HFFc6 (cell line): Measurements from ENCODE around the gene CMTM8. TPM values are rescaled to one million over a fixed set of nuclear protein-coding genes. Genes with fewer than 3 reads are reported as not detected.

Experiments used
- DNase-seq: peaks from one replicate; pipeline ENCODE4 v3.0.0-alpha.2; 2018
- H3K27ac Mint-ChIP-seq: 2 replicates; pipeline ENCODE4 v1.8.0; 2020; ENCODE audit warnings: mild to moderate bottlenecking, mixed read lengths
- H3K27me3 Mint-ChIP-seq: 2 replicates; pipeline ENCODE4 v1.8.0; 2021; ENCODE audit warnings: mild to moderate bottlenecking, moderate library complexity, mixed read lengths; ENCODE audit not compliant: insufficient read depth
- H3K36me3 Mint-ChIP-seq: 2 replicates; pipeline ENCODE4 v1.8.0; 2021; ENCODE audit warnings: low read depth, mixed read lengths
- H3K4me1 Mint-ChIP-seq: 2 replicates; pipeline ENCODE4 v1.8.0; 2020; ENCODE audit warnings: low read depth, mixed read lengths
- H3K4me3 Mint-ChIP-seq: 2 replicates; pipeline ENCODE4 v1.8.0; 2020; ENCODE audit warnings: mild to moderate bottlenecking, moderate library complexity, mixed read lengths
- H3K9me3 Mint-ChIP-seq: 2 replicates; pipeline ENCODE4 v1.8.0; 2020; ENCODE audit warnings: mild to moderate bottlenecking, mixed read lengths
- total RNA-seq, 6 experiments: library from RNA; stranded (reverse); fragmentation: NEBNext Ultra II Directional; extraction: Animal tissue kit (Norgen Biotek cat#: 25700); gene quantifications; 2 replicates in 1 of 6; 3 replicates in 5 of 6; pipeline ENCODE4 v1.2.3, GENCODE V29; 2021
- TF ChIP-seq, protein P1 (sequence below): fragments of 200-600 bp; sonication (generic); IDR thresholded peaks from 2 replicates; pipeline ENCODE4 v1.5.0; 2021; ENCODE audit warnings: antibody characterized with exemption, mild to moderate bottlenecking

The CMTM8 gene
- total RNA-seq, 6 experiments from 2014 or later, result not detected

DNA sequence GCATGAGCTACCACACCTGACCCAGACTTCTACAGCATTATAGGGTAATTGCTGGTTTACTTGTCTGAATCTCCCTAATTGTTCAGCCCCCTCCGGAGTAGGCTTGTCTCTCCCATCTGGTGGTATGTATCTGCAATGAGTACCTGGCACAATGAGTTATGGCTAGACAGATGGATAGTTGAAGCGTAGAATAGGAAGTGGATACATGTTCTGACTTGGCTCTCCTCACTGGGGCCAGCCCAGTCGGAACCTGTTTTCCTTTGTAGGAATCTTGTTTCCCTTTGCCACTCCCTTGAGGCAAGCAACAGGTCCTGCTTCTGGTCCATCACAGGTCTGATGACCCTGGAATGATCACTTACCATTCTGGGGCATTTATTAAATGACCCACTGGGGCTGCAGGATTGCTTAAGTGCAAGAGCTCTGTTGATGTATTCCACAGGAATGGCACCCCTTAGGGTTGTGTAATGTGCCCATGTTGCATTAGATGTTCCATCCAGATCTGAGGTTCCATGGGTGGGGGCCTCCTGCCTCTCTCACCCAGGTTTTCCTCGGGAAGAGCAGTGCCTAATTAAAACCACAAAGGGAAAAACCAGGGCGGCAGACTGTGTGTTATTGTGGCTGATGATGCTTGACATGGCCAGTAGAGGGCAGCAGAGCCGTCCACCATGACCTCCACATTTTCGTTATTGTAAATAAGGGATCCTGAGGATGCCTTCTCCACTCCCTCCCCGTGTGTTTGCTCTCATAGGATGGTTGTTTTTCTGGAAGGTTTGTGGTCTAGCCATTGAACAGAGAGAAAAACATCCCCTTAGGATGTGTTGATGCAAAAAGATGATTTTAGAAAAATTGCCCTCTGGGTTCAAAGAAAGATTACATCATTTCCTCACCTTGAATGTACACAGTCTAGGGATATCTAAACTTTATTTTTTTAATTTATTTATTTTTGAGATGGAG is 58.0 kb downstream of the CMTM8 start:
- H3K27ac Mint-ChIP-seq, result no peak overlapping the region
- TF ChIP-seq, protein P1, sequence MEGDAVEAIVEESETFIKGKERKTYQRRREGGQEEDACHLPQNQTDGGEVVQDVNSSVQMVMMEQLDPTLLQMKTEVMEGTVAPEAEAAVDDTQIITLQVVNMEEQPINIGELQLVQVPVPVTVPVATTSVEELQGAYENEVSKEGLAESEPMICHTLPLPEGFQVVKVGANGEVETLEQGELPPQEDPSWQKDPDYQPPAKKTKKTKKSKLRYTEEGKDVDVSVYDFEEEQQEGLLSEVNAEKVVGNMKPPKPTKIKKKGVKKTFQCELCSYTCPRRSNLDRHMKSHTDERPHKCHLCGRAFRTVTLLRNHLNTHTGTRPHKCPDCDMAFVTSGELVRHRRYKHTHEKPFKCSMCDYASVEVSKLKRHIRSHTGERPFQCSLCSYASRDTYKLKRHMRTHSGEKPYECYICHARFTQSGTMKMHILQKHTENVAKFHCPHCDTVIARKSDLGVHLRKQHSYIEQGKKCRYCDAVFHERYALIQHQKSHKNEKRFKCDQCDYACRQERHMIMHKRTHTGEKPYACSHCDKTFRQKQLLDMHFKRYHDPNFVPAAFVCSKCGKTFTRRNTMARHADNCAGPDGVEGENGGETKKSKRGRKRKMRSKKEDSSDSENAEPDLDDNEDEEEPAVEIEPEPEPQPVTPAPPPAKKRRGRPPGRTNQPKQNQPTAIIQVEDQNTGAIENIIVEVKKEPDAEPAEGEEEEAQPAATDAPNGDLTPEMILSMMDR, result peak; percentile 93
- no peaks in the 10 kb centered on the region for H3K4me1 Mint-ChIP-seq
- H3K27me3 Mint-ChIP-seq, result peaks cover 19% of the 10 kb centered on the region
- peak; percentile 35 for DNase-seq
- H3K4me3 Mint-ChIP-seq, result no peak overlapping the region
- no peaks in the 10 kb centered on the region for H3K9me3 Mint-ChIP-seq
- no peaks in the 10 kb centered on the region for H3K36me3 Mint-ChIP-seq

DNA sequence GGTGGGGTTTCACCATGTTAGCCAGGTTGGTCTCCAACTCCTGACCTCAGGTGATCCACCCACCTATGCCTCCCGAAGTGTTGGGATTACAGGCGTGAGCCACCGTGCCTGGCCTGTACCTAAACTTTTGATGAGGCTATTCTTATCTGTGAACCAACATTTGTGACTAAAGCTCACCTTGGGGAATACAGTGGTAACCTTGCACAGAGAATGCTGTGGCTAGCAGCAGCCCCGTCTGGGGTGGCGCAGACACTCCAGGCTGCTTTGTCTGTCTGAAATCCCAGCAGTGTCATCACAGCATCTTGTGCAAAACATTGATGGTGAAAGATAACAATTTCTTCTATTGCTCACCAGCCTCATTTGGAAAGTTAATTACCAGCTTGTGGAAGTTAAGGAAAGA is 58.9 kb downstream of the CMTM8 start:
- Mint-ChIP-seq H3K4me1 (no peaks in the 10 kb centered on the region), H3K27me3 (peaks cover 24% of the 10 kb centered on the region), H3K36me3 (no peaks in the 10 kb centered on the region), H3K27ac (no peak overlapping the region), H3K9me3 (no peaks in the 10 kb centered on the region), H3K4me3 (no peak overlapping the region)
- no peak for DNase-seq
- TF ChIP-seq, protein P1, result no peak

DNA sequence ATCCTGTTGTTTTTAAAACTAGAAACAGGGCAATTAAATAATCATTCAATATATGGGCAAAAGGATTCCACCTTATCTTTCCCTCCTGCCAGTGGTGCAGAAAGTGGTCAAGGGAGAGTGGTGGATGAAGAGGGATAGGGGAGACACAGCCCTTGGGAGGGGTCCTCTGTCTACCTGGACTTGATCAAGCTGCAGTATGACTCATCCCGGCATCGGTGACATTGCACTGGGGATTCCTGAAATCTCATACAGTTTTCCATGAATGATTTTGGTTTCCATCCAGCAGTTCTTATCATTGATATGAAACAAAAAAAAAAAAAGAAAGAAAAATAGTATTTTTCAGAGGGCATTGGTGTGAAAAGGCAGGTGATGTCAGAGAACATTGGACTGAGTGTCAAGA is 62.9 kb downstream of the CMTM8 start:
- Mint-ChIP-seq H3K9me3 (no peaks in the 10 kb centered on the region), H3K27me3 (peaks cover 29% of the 10 kb centered on the region), H3K4me3 (no peak overlapping the region), H3K4me1 (no peaks in the 10 kb centered on the region), H3K36me3 (no peaks in the 10 kb centered on the region), H3K27ac (no peak overlapping the region)
- DNase-seq, result no peak
- TF ChIP-seq, protein P1, result no peak

DNA sequence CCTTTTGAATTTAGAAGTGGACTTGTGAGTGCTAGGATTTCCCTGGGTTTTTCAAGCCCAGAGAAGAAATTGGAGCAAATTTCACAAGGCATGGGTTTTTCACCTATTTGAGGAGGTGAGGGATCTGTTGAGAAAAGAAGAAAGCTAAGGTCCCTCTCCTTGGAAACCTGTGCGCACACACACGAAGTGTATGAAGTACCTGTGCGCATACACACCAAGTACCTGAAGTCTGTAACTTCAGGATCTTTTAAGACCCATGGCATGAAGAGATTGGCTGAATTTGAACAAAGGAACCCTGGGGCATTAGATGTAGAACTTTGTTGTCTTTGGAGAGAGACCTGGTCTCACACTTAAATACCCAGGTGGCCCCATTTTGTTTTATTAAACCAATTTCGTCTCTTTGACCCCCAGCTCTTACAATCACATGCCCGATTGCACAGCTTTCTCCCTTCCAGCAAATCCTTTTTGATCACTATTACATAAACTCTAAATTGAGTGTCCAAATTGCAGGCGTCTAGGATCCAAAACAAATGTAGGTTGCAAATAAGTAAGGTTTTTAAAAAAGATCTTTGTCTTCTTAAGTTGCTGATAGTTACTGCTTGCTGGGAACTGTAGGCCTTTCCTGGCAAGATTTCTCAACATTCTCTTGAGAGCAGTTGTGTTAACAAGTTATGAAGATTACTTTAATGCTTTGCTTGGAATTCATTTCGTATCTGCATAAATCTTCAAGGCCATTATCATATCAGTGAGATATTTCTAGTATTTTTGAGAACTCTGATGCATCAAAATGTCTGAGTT is 64.3 kb downstream of the CMTM8 start:
- H3K4me3 Mint-ChIP-seq, result no peak overlapping the region
- no peaks in the 10 kb centered on the region for H3K4me1 Mint-ChIP-seq
- peaks cover 26% of the 10 kb centered on the region for H3K27me3 Mint-ChIP-seq
- no peaks in the 10 kb centered on the region for H3K36me3 Mint-ChIP-seq
- H3K9me3 Mint-ChIP-seq, result no peaks in the 10 kb centered on the region
- TF ChIP-seq, protein P1, result no peak
- H3K27ac Mint-ChIP-seq, result no peak overlapping the region
- no peak for DNase-seq

DNA sequence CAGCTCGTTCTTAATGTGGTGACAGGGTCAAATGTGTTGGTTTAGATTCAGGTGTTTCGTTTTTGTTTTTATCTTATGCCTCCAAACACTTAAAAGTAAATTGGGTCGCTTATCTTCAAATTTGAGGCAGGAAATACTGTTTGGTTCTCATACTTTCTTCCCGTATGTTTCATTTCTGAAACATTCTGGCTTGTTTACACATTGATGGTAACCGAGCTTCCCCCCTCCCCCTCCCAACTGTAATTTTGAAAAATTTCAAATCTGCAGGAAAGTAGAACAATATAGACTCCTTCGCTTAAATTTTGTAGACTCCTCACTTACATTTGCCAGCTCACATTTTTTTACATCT is 64.9 kb downstream of the CMTM8 start:
- DNase-seq, result no peak
- Mint-ChIP-seq H3K4me1 (no peaks in the 10 kb centered on the region), H3K4me3 (no peak overlapping the region), H3K9me3 (no peaks in the 10 kb centered on the region), H3K27ac (no peak overlapping the region), H3K36me3 (no peaks in the 10 kb centered on the region), H3K27me3 (peaks cover 26% of the 10 kb centered on the region; the same call in 1 of the 2 replicates)
- TF ChIP-seq, protein P1, result no peak
